ENCODE results near the gene CHCHD6.

Gene CHCHD6

GRCh38 chr3:126998320-126998719 lies 294.3 kb downstream of the CHCHD6 start:
- no peak for DNase-seq

- no peak for DNase-seq
These were observed 294.7 kb downstream of the CHCHD6 start for GRCh38 chr3:126998728-126999127.

- DNase-seq, result no peak
These were observed 295.3 kb downstream of the CHCHD6 start for GRCh38 chr3:126999383-126999782.

- no peak for DNase-seq
These were observed 296.1 kb downstream of the CHCHD6 start for GRCh38 chr3:127000119-127000518.

GRCh38 chr3:127000761-127001160 lies 296.7 kb downstream of the CHCHD6 start:
- DNase-seq, result no peak

- DNase-seq, result no peak
These were observed 297.6 kb downstream of the CHCHD6 start for GRCh38 chr3:127001486-127002194.

GRCh38 chr3:127002195-127003174 lies 298.4 kb downstream of the CHCHD6 start:
- DNase-seq, result peak; percentile 95

- no peak for DNase-seq
These were observed 299.1 kb downstream of the CHCHD6 start for GRCh38 chr3:127003175-127003555.

GRCh38 chr3:127003601-127004280 lies 299.7 kb downstream of the CHCHD6 start:
- DNase-seq, result no peak

- no peak for DNase-seq
These were observed 300.8 kb downstream of the CHCHD6 start for GRCh38 chr3:127004641-127005397.

- no peak for DNase-seq
These were observed 301.9 kb downstream of the CHCHD6 start for GRCh38 chr3:127005864-127006500.

GRCh38 chr3:127006781-127007436 lies 302.9 kb downstream of the CHCHD6 start:
- no peak for DNase-seq

- no peak for DNase-seq
These were observed 304.2 kb downstream of the CHCHD6 start for GRCh38 chr3:127008236-127008635.

- peak; percentile 19 for DNase-seq
These were observed 305.5 kb downstream of the CHCHD6 start for GRCh38 chr3:127009531-127009930.
